NT2/D1 (cell line): Measurements from ENCODE around the gene PDPN.
"Not testable (repeated sequence)": the region's sequence is repeated elsewhere in the genome, so short reads cannot be mapped to it uniquely, and the experiment has no call there.

ENCODE experiments used
- SUZ12 ChIP-seq: IDR thresholded peaks from 2 replicates; pipeline ENCODE4 v1.6.1; 2011; ENCODE audit not compliant: insufficient read length, insufficient read depth; ENCODE audit errors: extremely low read depth
- YY1 ChIP-seq: IDR thresholded peaks from 2 replicates; pipeline ENCODE4 v1.6.1; 2011; ENCODE audit not compliant: insufficient read length, insufficient read depth

DNA sequence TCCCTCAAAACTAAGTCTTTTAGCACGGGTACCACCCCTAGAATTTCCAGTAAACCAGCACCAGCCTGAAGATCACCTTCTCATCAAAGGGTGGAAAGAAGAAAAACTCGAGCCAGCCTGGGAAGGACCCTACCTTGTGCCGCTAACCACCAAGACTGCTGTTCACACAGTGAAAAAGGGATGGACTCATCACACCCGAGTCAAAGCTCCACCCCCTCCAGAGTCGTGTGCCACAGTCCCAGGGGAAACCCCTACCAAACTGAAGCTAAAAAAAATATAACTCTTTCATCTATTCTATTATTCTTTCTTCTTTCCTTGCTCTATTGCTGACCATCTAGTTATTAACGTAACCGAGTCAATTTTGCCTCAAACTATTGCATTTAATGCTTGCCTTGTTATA, 13.2 kb upstream of the PDPN start:
- TF ChIP-seq YY1, SUZ12: not testable (repeated sequence)
